HT1080 (cell line): ENCODE measurements around the gene ZCCHC17. TPM values are rescaled to one million over a fixed set of nuclear protein-coding genes. Genes with fewer than 3 reads are reported as not detected.

Source experiments
- DNase-seq: peaks from one replicate; pipeline ENCODE4 v3.0.0-alpha.2; 2015; ENCODE audit warnings: low read depth
- total RNA-seq: library from RNA; depleted of rRNA; stranded (reverse); fragments of >200 nt; shearing (Covaris generic); gene quantifications from 2 replicates; pipeline ENCODE4 v1.2.3, GENCODE V29; 2014

ZCCHC17 gene
- total RNA-seq, 1 experiment from 2014 or later, result 25.6 TPM

- DNase-seq, result no peak
These were observed 92.8 kb downstream of the ZCCHC17 start for GRCh38 chr1:31389616-31390015.

GRCh38 chr1:31390071-31390470 lies 93.2 kb downstream of the ZCCHC17 start:
- no peak for DNase-seq

GRCh38 chr1:31393463-31393862 lies 96.6 kb downstream of the ZCCHC17 start:
- DNase-seq, result no peak

- peak; percentile 83 for DNase-seq
These were observed 97.9 kb downstream of the ZCCHC17 start for GRCh38 chr1:31394584-31395193.

- peak; percentile 83 for DNase-seq
These were observed 100.0 kb downstream of the ZCCHC17 start for GRCh38 chr1:31396633-31397351.

GRCh38 chr1:31397360-31398095 lies 100.7 kb downstream of the ZCCHC17 start:
- DNase-seq, result peak; percentile 62

GRCh38 chr1:31398246-31398645 lies 101.4 kb downstream of the ZCCHC17 start:
- DNase-seq, result no peak

- no peak for DNase-seq
These were observed 103.1 kb downstream of the ZCCHC17 start for GRCh38 chr1:31399976-31400375.

- no peak for DNase-seq
These were observed 103.6 kb downstream of the ZCCHC17 start for GRCh38 chr1:31400393-31400792.

- no peak for DNase-seq
These were observed 104.4 kb downstream of the ZCCHC17 start for GRCh38 chr1:31401241-31401640.

GRCh38 chr1:31405578-31406245 lies 108.9 kb downstream of the ZCCHC17 start:
- DNase-seq, result no peak

- DNase-seq, result no peak
These were observed 110.3 kb downstream of the ZCCHC17 start for GRCh38 chr1:31407029-31407626.

- no peak for DNase-seq
These were observed 112.0 kb downstream of the ZCCHC17 start for GRCh38 chr1:31408788-31409318.

GRCh38 chr1:31409946-31410858 lies 113.4 kb downstream of the ZCCHC17 start:
- DNase-seq, result no peak

- DNase-seq, result no peak
These were observed 114.0 kb downstream of the ZCCHC17 start for GRCh38 chr1:31410871-31411270.

GRCh38 chr1:31412205-31412604 lies 115.4 kb downstream of the ZCCHC17 start:
- no peak for DNase-seq

GRCh38 chr1:31412732-31413404 lies 116.0 kb downstream of the ZCCHC17 start, which contains the start of gene SERINC2:
SERINC2 (plus strand) TSS chr1:31413213; CDS start chr1:31413266, 53 bp downstream.
- no peak for DNase-seq

GRCh38 chr1:31413405-31414001 lies 116.7 kb downstream of the ZCCHC17 start:
- peak; percentile 54 for DNase-seq
